AG20443 (cell line): Measurements from ENCODE around the gene SLC52A1.
"Not testable (repeated sequence)": the region's sequence is repeated elsewhere in the genome, so short reads cannot be mapped to it uniquely, and the experiment has no call there.

Source experiments
- DNase-seq: peaks from one replicate; pipeline ENCODE4 v3.0.0; 2012; ENCODE audit warnings: low spot score, mixed read lengths

SLC52A1 gene

DNA sequence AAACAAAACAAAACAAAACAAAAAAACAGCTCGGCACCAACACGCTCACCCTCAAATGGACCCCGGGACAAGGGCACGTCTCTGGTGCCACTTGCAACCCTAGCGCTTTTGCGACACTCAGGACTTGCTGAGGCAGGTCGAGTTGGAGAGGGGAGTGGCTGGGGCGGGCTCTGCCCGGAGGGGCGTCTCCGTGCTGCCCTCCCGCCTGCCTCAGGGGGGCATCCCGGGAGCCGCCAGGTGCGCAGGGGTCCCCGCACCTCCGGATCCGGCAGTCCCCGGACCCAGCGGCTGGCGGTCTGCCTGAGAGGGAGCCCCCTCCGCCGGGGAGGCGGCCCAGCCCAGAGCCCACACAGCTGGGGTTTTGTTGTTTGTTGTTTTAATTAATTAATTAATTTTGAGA, at the start of gene SLC52A1:
TSS of gene SLC52A1 (minus strand) at position 112 of the 400 bp plus-strand sequence. CDS start 820 bp downstream, outside the sequence.
- peak; percentile 37 for DNase-seq

GRCh38 chr17:5080591-5080990, 45.4 kb upstream of the SLC52A1 start:
- no peak for DNase-seq

- DNase-seq: peak; percentile 94
Measured at GRCh38 chr17:5078106-5079028, 43.1 kb upstream of the SLC52A1 start, which contains the start of gene ZFP3. TSS of gene ZFP3 (plus strand) at chr17:5078467. CDS start at chr17:5091505, 13,038 bp downstream.

- DNase-seq: no peak
Measured at GRCh38 chr17:5077781-5078105, 42.5 kb upstream of the SLC52A1 start.

- not testable (repeated sequence) for DNase-seq
Measured at GRCh38 chr17:5077275-5077674, 42.0 kb upstream of the SLC52A1 start.

DNA sequence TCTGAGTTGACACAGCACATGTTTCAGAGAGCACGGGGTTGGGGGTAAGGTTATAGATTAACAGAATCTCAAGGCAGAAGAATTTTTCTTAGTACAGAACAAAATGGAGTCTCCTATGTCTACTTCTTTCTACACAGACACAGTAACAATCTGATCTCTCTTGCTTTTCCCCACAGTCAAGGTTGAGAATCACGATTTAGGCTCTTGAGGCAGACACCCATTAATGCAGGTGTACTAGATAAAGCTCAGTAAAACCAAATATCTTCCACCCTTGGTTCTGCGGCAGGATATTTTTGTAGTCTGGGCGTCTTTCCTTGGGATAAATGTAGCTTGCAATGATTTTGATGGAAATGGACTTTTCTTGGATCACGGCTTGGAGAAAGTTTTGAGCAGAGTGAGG, 40.2 kb upstream of the SLC52A1 start:
- not testable (repeated sequence) for DNase-seq

DNA sequence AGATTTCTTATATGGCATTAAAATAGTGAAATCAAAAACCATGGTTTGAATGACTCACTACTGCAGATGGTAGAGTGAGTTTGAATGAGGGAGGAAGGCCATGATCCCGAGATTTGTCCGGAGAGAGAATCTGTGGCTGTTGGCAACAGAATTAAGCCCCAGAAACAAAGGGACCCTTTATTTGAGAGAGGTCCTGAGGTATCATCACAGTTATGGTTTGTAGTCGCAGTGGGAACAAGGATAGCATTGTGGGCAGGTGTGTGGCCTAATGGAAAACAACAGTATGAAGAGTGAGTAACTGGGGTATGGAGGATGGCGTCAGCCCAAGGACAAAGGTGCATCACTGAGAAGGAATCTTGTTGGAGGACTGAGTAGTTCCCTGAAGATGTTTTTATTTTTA, 34.5 kb upstream of the SLC52A1 start:
- DNase-seq: no peak

GRCh38 chr17:5068236-5068635, 33.0 kb upstream of the SLC52A1 start:
- no peak for DNase-seq

DNA sequence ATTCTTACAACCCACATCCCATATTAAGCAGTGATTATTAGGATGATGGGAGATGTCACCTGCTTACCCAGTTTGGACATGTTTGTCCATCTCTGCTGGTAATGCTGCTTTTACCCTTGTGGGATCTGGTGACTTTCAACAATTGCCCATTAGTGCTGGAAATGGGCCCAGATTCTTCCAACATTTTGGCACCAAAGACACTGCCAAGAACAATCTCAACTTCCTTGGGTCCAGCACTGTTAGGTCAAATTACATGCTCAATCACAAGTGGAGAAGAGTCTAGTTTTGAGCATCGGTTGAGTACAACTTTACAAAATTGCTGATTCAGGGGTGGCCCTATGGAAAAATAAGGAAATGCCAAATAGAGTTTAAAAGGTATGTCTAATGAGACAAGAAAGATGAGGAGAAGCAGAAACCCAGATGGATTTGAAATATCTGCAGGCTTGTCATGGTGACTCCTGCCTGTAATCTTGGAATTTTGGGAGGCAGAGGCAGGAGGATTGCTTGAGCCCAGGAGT, 30.1 kb upstream of the SLC52A1 start:
- DNase-seq: no peak

DNA sequence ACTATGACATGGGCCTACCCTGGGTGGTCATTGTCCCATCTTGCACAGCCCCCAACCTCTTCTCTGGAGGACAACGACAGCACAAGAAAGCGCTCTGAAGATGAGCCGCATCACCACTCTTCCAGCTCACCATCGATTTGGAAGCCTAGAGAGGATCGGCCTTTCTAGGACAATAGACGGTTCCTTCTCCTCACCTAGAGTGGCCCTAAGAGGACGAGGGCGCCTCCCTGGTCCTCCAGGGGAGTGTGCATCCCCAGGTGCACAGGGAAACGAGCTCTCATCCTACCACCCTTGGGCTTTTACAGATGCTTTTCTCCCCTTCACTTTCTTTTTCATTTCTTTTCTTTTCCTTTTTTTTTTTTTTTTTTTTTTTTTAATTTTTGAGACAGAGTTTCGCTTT, 20.3 kb upstream of the SLC52A1 start:
- DNase-seq: no peak

GRCh38 chr17:5050278-5050677, 15.1 kb upstream of the SLC52A1 start:
- DNase-seq: peak; percentile 56

GRCh38 chr17:5049314-5049841, 14.2 kb upstream of the SLC52A1 start:
- no peak for DNase-seq

GRCh38 chr17:5047446-5047845, 12.2 kb upstream of the SLC52A1 start:
- DNase-seq: no peak

DNA sequence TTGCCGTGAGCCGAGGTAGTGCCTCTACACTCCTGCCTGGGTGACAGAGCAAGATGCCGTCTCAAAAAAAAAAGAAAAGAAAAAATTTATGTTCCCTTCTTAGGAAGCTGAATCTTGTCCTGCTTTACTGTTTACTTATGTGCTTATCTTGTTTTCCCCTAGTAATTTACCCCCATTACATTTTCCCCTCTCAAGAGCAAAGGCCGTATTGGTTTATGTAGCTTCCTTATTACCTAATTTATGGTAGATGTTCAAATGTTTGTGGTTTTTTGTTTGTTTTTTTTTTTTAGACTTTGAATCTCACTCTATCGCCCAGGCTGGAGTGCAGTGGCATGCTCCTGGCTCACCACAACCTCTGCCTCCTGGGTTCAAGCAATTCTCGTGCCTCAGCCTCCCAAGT, 10.3 kb upstream of the SLC52A1 start:
- DNase-seq: no peak

- DNase-seq: no peak
Measured at GRCh38 chr17:5044630-5045029, 9.4 kb upstream of the SLC52A1 start.

DNA sequence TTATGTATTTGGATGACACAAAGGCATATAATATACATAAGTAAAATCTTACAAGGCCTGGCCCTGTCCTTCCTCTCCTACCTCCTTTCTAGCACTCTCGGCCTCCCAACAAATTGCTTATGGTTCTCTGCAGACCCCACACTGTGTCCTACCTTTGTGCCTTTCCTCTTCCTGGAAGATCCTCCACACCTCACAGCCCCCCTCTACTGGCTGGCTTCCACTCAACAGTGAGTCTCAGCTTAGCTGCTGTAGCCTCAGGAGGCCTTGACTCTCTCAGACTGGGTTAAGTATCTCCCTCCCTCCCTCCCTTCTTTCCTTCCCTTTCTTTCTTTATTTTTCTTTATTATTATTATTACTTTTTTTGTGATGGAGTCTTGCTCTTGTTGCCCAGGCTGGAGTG, 8.3 kb upstream of the SLC52A1 start:
- no peak for DNase-seq

DNA sequence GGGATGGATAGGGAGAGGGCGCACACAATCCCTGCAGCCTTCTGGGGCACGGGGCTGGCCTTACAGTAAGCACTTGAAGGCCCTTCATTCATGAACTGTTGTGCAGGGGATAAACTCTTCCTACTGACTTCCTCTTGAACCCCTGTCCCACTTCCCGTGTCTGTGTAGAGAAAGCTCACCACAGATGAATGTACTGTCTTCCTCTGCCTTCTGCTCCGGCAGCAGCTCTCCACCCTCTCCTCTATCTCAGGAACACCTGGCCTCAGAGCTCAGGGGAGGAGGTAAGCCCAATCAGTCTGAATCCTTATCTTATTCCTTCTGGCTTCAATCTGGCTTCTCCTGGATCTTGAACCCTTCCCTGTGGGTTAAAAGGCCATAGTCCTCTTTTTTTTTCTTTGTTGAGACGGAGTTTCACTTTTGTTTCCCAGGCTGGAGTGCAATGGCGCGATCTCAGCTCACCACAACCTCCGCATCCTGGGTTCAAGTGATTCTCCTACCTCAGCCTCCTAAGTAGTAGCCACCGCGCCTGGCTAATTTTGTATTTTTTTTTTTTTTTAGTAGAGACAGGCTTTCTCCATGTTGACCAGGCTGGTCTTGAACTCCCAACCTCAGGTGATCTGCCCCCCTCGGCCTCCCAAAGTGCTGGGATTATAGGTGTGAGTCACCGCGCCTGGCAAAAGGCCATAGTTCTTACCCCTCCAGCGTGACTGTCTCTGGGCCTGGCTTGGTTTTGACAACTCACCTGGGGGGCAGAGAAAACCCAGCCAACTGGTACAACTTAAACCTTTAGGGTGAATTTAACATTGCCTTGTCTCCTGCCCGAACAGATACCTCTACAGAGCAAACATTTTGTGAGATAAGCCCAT, 7.2 kb upstream of the SLC52A1 start:
- no peak for DNase-seq

- DNase-seq: no peak
Measured at GRCh38 chr17:5034651-5035050, 575 bp downstream of the SLC52A1 start.

DNA sequence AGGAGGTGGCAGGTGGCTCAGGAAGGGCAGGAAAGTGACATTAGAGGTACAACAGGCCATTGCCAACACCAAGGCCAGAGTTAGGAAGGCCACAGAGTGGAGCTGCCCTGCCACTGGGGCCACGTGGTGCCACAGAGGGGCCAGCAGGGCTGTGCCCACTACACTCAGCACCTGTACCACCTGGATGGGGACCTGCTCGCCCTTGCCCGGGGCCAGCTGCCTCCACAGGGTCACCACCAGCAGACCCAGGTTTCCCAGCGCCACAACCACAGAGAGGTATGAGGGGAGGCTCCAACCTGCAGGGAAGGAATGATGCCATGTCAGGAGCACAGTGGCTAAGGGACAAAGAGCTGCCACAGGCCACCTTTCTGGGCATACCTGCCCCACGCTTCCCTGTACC, 1.2 kb downstream of the SLC52A1 start:
- DNase-seq: no peak

GRCh38 chr17:5033352-5034015, 1.7 kb downstream of the SLC52A1 start:
- DNase-seq: no peak

GRCh38 chr17:5032865-5033264, 2.4 kb downstream of the SLC52A1 start:
- DNase-seq: no peak
